CD14-positive monocyte (primary cell): ENCODE measurements around the gene SPOPL. TPM values are rescaled to one million over a fixed set of nuclear protein-coding genes. Genes with fewer than 3 reads are reported as not detected.

Experiments
- DNase-seq, 3 donors: peaks; one replicate each; pipeline ENCODE4 v3.0.0-alpha.2; 2011 to 2022
- H2AFZ ChIP-seq: 2 replicates; pipeline ENCODE4 v1.6.0; 2012; ENCODE audit warnings: mild to moderate bottlenecking, low read depth, low read length, inconsistent platforms; ENCODE audit not compliant: insufficient read depth, poor library complexity, severe bottlenecking
- H3K27ac ChIP-seq, 2 donors: 1 replicate in 1 of 2; 2 replicates in 1 of 2; pipeline ENCODE4 v1.5.1; 2012 to 2013; ENCODE audit warnings: low read length in 2 of 2, control low read depth in 1 of 2, inconsistent platforms in 1 of 2, low read depth in 1 of 2, mild to moderate bottlenecking in 1 of 2
- H3K27me3 ChIP-seq, 2 donors: one replicate each; pipeline versions ENCODE4 v1.6.0 to v1.6.1; 2011 to 2013; ENCODE audit warnings: low read length in 2 of 2; ENCODE audit not compliant: control insufficient read depth in 2 of 2, insufficient read depth in 2 of 2
- H3K36me3 ChIP-seq, 2 donors: replicated peaks in 1 of 2; 1 replicate in 1 of 2; 2 replicates in 1 of 2; pipeline versions ENCODE4 v1.5.1 to v1.6.1; 2012 to 2013; ENCODE audit warnings: low read length in 2 of 2, control low read depth in 1 of 2, inconsistent platforms in 1 of 2, mild to moderate bottlenecking in 1 of 2; ENCODE audit not compliant: insufficient read depth in 2 of 2, control insufficient read depth in 1 of 2
- H3K4me1 ChIP-seq, 2 donors: 1 replicate in 1 of 2; 2 replicates in 1 of 2; pipeline versions ENCODE4 v1.5.1 to v1.6.1; 2012 to 2013; ENCODE audit warnings: low read length in 2 of 2, control low read depth in 1 of 2, inconsistent platforms in 1 of 2, mild to moderate bottlenecking in 1 of 2, moderate library complexity in 1 of 2; ENCODE audit not compliant: insufficient read depth in 2 of 2, control insufficient read depth in 1 of 2
- H3K4me2 ChIP-seq: replicated peaks from 2 replicates; pipeline ENCODE3; 2012; ENCODE audit warnings: low read length, moderate library complexity, mild to moderate bottlenecking; ENCODE audit not compliant: poor library complexity, severe bottlenecking; ENCODE audit errors: extremely low read depth
- H3K4me3 ChIP-seq, 3 experiments: fragments of 200-600 bp in 1 of 3; sonication (generic) in 1 of 3; replicated peaks in 1 of 3; 1 replicate in 2 of 3; 2 replicates in 1 of 3; pipeline ENCODE4 v1.5.1; 2011 to 2013; ENCODE audit warnings: low read length in 3 of 3, mild to moderate bottlenecking in 3 of 3, control low read depth in 2 of 3, low read depth in 2 of 3, inconsistent platforms in 1 of 3, moderate library complexity in 1 of 3
- H3K79me2 ChIP-seq: 2 replicates; pipeline ENCODE4 v1.6.0; 2012; ENCODE audit warnings: mild to moderate bottlenecking, control low read depth, inconsistent platforms, low read length, moderate library complexity; ENCODE audit not compliant: insufficient read depth
- H3K9ac ChIP-seq: 2 replicates; pipeline ENCODE4 v1.6.0; 2017; ENCODE audit warnings: low read length, mild to moderate bottlenecking; ENCODE audit not compliant: insufficient read depth, poor library complexity, severe bottlenecking
- H3K9me3 ChIP-seq, 2 donors: replicated peaks in 1 of 2; 1 replicate in 1 of 2; 2 replicates in 1 of 2; pipeline versions ENCODE4 v1.5.1 to v1.6.1; 2012 to 2013; ENCODE audit warnings: low read length in 2 of 2, control low read depth in 1 of 2; ENCODE audit not compliant: control insufficient read depth in 1 of 2, insufficient read depth in 1 of 2
- H4K20me1 ChIP-seq: 2 replicates; pipeline ENCODE4 v1.6.0; 2012; ENCODE audit warnings: mild to moderate bottlenecking, low read length, control low read depth, moderate library complexity; ENCODE audit not compliant: insufficient read depth
- H3K27ac Mint-ChIP-seq, 7 donors: one replicate each; pipeline ENCODE4 v1.8.0; 2020; ENCODE audit warnings: mild to moderate bottlenecking in 7 of 7, mixed read lengths in 7 of 7, moderate library complexity in 6 of 7, inconsistent platforms in 2 of 7
- H3K27me3 Mint-ChIP-seq, 3 donors: one replicate each; pipeline ENCODE4 v1.8.0; 2021 to 2022; ENCODE audit warnings: low read depth in 3 of 3, mild to moderate bottlenecking in 3 of 3, mixed read lengths in 3 of 3, moderate library complexity in 3 of 3, inconsistent platforms in 1 of 3
- H3K36me3 Mint-ChIP-seq, 2 donors: one replicate each; pipeline ENCODE4 v1.8.0; 2020; ENCODE audit warnings: mixed read lengths in 2 of 2, inconsistent platforms in 1 of 2, mild to moderate bottlenecking in 1 of 2
- H3K4me1 Mint-ChIP-seq: one replicate; pipeline ENCODE4 v1.8.0; 2020; ENCODE audit warnings: mild to moderate bottlenecking, mixed read lengths
- H3K4me3 Mint-ChIP-seq, 2 donors: one replicate each; pipeline ENCODE4 v1.8.0; 2020; ENCODE audit warnings: mild to moderate bottlenecking in 2 of 2, mixed read lengths in 2 of 2, moderate library complexity in 1 of 2
- H3K9me3 Mint-ChIP-seq, 7 donors: one replicate each; pipeline ENCODE4 v1.8.0; 2020 to 2022; ENCODE audit warnings: mixed read lengths in 7 of 7, mild to moderate bottlenecking in 6 of 7, moderate library complexity in 6 of 7, inconsistent platforms in 2 of 7
- whole genome bisulfite sequencing: methylation state at CpG from one replicate; pipeline ENCODE4 v1.1.5; 2013; ENCODE audit warnings: missing lambda C conversion rate; ENCODE audit not compliant: insufficient coverage; 5-methylcytosine and 5-hydroxymethylcytosine counted together
- intact Hi-C, 2 donors: fragments of 100-400 bp; cut with micrococcal nuclease; formaldehyde crosslinking; loops; one replicate each; pipeline versions ENCODE4 v1.15.0 to v1.15.1; 2023
- polyA plus RNA-seq, 3 donors: library from polyadenylated mRNA; depleted of rRNA in 1 of 3; unstranded in 2 of 3; stranded (reverse) in 1 of 3; fragments of 300-500 nt in 2 of 3; fragments of >200 nt in 1 of 3; fragmentation: Illumina TruSeq in 2 of 3; gene quantifications; 1 replicate in 2 of 3; 2 replicates in 1 of 3; pipeline ENCODE4 v1.2.3, GENCODE V29; 2012 to 2021
- TF ChIP-seq, protein P1 (sequence below): fragments of 200-600 bp; IDR thresholded peaks from one replicate; pipeline ENCODE4 v1.8.0; 2022; ENCODE audit warnings: antibody characterized with exemption, mild to moderate bottlenecking

SPOPL gene
- polyA plus RNA-seq, 3 donors = 13.1 to 22.4 (median 18.1) TPM

GRCh38 chr2:138514173-138514572, 12.6 kb downstream of the SPOPL start:
- Mint-ChIP-seq H3K4me1 (peaks cover 60% of the 10 kb centered on the region), H3K4me3 (no peak overlapping the region)
- TF ChIP-seq, protein P1, sequence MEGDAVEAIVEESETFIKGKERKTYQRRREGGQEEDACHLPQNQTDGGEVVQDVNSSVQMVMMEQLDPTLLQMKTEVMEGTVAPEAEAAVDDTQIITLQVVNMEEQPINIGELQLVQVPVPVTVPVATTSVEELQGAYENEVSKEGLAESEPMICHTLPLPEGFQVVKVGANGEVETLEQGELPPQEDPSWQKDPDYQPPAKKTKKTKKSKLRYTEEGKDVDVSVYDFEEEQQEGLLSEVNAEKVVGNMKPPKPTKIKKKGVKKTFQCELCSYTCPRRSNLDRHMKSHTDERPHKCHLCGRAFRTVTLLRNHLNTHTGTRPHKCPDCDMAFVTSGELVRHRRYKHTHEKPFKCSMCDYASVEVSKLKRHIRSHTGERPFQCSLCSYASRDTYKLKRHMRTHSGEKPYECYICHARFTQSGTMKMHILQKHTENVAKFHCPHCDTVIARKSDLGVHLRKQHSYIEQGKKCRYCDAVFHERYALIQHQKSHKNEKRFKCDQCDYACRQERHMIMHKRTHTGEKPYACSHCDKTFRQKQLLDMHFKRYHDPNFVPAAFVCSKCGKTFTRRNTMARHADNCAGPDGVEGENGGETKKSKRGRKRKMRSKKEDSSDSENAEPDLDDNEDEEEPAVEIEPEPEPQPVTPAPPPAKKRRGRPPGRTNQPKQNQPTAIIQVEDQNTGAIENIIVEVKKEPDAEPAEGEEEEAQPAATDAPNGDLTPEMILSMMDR = no peak

GRCh38 chr2:138515092-138515491, 13.5 kb downstream of the SPOPL start:
- no peak overlapping the region for H2AFZ ChIP-seq
- DNase-seq = peak in 2 of 3 donors; percentile 21 to 23
- no peaks in the 10 kb centered on the region for H3K36me3 ChIP-seq
- Mint-ChIP-seq H3K9me3 (no peaks in the 10 kb centered on the region), H3K4me3 (peak overlapping the region in 1 of 2 donors; percentile 26), H3K27ac (peak overlapping the region in 4 of 7 donors; percentile 30 to 63 (median 35)), H3K27me3 (no peaks in the 10 kb centered on the region), H3K4me1 (peaks cover 59% of the 10 kb centered on the region), H3K36me3 (peaks cover 7 to 8% of the 10 kb centered on the region in 2 donors)
- TF ChIP-seq, protein P1 = no peak
- H3K4me3 ChIP-seq = no peak overlapping the region
- H3K9me3 ChIP-seq = no peaks in the 10 kb centered on the region
- no CpG with 5 or more reads among the region's 3 CpGs for WGBS
- H4K20me1 ChIP-seq = peaks cover 100% of the 10 kb centered on the region
- no peak overlapping the region for H3K9ac ChIP-seq
- H3K27ac ChIP-seq = peak overlapping the region in 1 of 2 donors; percentile 55
- peak overlapping the region; percentile 36 for H3K4me2 ChIP-seq
- H3K27me3 ChIP-seq = no peaks in the 10 kb centered on the region
- peaks cover 28 to 32% of the 10 kb centered on the region in 2 donors for H3K4me1 ChIP-seq
- peaks cover 100% of the 10 kb centered on the region for H3K79me2 ChIP-seq
- intact Hi-C loops = no loop called here

More at GRCh38 chr2:138514173-138514572, 12.6 kb downstream of the SPOPL start:
- no peaks in the 10 kb centered on the region for H3K27me3 ChIP-seq
- no peak overlapping the region for H2AFZ ChIP-seq
- Mint-ChIP-seq H3K27ac (peak overlapping the region in 3 of 7 donors; percentile 28 to 81 (median 43)), H3K9me3 (no peaks in the 10 kb centered on the region), H3K36me3 (peaks cover 12% of the 10 kb centered on the region in 2 donors), H3K27me3 (no peaks in the 10 kb centered on the region)
- peaks cover 100% of the 10 kb centered on the region for H4K20me1 ChIP-seq
- H3K27ac ChIP-seq = peak overlapping the region in 1 of 2 donors; percentile 55
- no peak overlapping the region for H3K9ac ChIP-seq
- WGBS = 100% methylated on average over 2 of the region's 3 CpGs
- H3K9me3 ChIP-seq = no peaks in the 10 kb centered on the region
- peaks cover 28 to 32% of the 10 kb centered on the region in 2 donors for H3K4me1 ChIP-seq
- intact Hi-C loops = no loop called here
- H3K4me3 ChIP-seq = no peak overlapping the region
- DNase-seq = no peak
- H3K79me2 ChIP-seq = peaks cover 100% of the 10 kb centered on the region
- H3K4me2 ChIP-seq = no peak overlapping the region
- no peaks in the 10 kb centered on the region for H3K36me3 ChIP-seq
